Muscle layer of colon (tissue), 2 donors: ENCODE data around the gene CD68.

Experiments used
- H3K27ac ChIP-seq: one replicate; pipeline ENCODE4 v1.7.0; 2013; ENCODE audit warnings: low read depth, mild to moderate bottlenecking, low read length, moderate library complexity
- H3K27me3 ChIP-seq, 2 donors: one replicate each; pipeline ENCODE4 v1.7.0; 2013; ENCODE audit warnings: low read length in 2 of 2, mild to moderate bottlenecking in 2 of 2; ENCODE audit not compliant: insufficient read depth in 2 of 2, control insufficient read depth in 1 of 2
- H3K36me3 ChIP-seq: one replicate; pipeline ENCODE4 v1.7.0; 2013; ENCODE audit warnings: mild to moderate bottlenecking, low read length; ENCODE audit not compliant: insufficient read depth
- H3K4me1 ChIP-seq: one replicate; pipeline ENCODE4 v1.7.0; 2013; ENCODE audit warnings: mild to moderate bottlenecking, low read length; ENCODE audit not compliant: insufficient read depth
- H3K4me3 ChIP-seq, 2 donors: one replicate each; pipeline ENCODE4 v1.7.0; 2013; ENCODE audit warnings: low read length in 2 of 2, low read depth in 1 of 2, mild to moderate bottlenecking in 1 of 2, moderate library complexity in 1 of 2
- H3K9ac ChIP-seq: one replicate; pipeline ENCODE4 v1.7.0; 2013; ENCODE audit warnings: low read length
- H3K9me3 ChIP-seq: one replicate; pipeline ENCODE4 v1.7.0; 2013; ENCODE audit warnings: mild to moderate bottlenecking, low read length
- donor health status: abdominal sarcoma.
- donor health status: Adenocarcinoma of cecum.

The CD68 gene

GRCh38 chr17:7579001-7579833 is at the start of gene CD68:
Gene CD68 (plus strand): TSS chr17:7579638. CDS start chr17:7579678, 40 bp downstream.
- Histone ChIP-seq H3K4me3 (peak within 1 kb of the TSS; percentile 21 to 41), H3K9ac (no peak within 1 kb of the TSS), H3K4me1 (peaks cover 50% of the 10 kb centered on the region), H3K27ac (peak within 1 kb of the TSS; percentile 73), H3K36me3 (peaks cover 63% of the 10 kb centered on the region), H3K9me3 (no peaks in the 10 kb centered on the region), H3K27me3 (no peaks in the 10 kb centered on the region)

- H3K4me3 ChIP-seq, result no peak overlapping the region
- H3K27me3 ChIP-seq, result no peaks in the 10 kb centered on the region
- no peaks in the 10 kb centered on the region for H3K9me3 ChIP-seq
- H3K4me1 ChIP-seq, result no peaks in the 10 kb centered on the region
- no peak overlapping the region for H3K27ac ChIP-seq
- H3K9ac ChIP-seq, result no peak overlapping the region
- H3K36me3 ChIP-seq, result no peaks in the 10 kb centered on the region
Observed at GRCh38 chr17:7530023-7530900, 49.2 kb upstream of the CD68 start.

GRCh38 chr17:7538050-7538449 is 41.4 kb upstream of the CD68 start:
- H3K9me3 ChIP-seq, result no peaks in the 10 kb centered on the region
- no peak overlapping the region for H3K9ac ChIP-seq
- no peak overlapping the region for H3K4me3 ChIP-seq
- no peaks in the 10 kb centered on the region for H3K4me1 ChIP-seq
- H3K27me3 ChIP-seq, result no peaks in the 10 kb centered on the region
- H3K36me3 ChIP-seq, result no peaks in the 10 kb centered on the region
- H3K27ac ChIP-seq, result no peak overlapping the region

- H3K27ac ChIP-seq, result no peak overlapping the region
Observed at GRCh38 chr17:7538891-7539545, 40.4 kb upstream of the CD68 start.

GRCh38 chr17:7541074-7541621 is 38.3 kb upstream of the CD68 start:
- Histone ChIP-seq H3K9me3 (no peaks in the 10 kb centered on the region), H3K4me1 (no peaks in the 10 kb centered on the region), H3K9ac (no peak overlapping the region), H3K36me3 (no peaks in the 10 kb centered on the region), H3K4me3 (no peak overlapping the region), H3K27me3 (no peaks in the 10 kb centered on the region), H3K27ac (no peak overlapping the region)

More at GRCh38 chr17:7538891-7539545, 40.4 kb upstream of the CD68 start:
- H3K36me3 ChIP-seq, result no peaks in the 10 kb centered on the region
- H3K27me3 ChIP-seq, result no peaks in the 10 kb centered on the region
- H3K4me3 ChIP-seq, result no peak overlapping the region
- H3K9me3 ChIP-seq, result no peaks in the 10 kb centered on the region
- no peak overlapping the region for H3K9ac ChIP-seq
- no peaks in the 10 kb centered on the region for H3K4me1 ChIP-seq

- Histone ChIP-seq H3K36me3 (no peaks in the 10 kb centered on the region), H3K4me3 (no peak overlapping the region), H3K27me3 (no peaks in the 10 kb centered on the region), H3K27ac (no peak overlapping the region), H3K4me1 (peaks cover 4% of the 10 kb centered on the region), H3K9ac (no peak overlapping the region), H3K9me3 (no peaks in the 10 kb centered on the region)
Observed at GRCh38 chr17:7544911-7545310, 34.5 kb upstream of the CD68 start.

- H3K36me3 ChIP-seq, result peaks cover 17% of the 10 kb centered on the region
- peak within 1 kb of the TSS; percentile 97 for H3K27ac ChIP-seq
- H3K9ac ChIP-seq, result peak within 1 kb of the TSS; percentile 83
- no peaks in the 10 kb centered on the region for H3K9me3 ChIP-seq
- H3K4me1 ChIP-seq, result peaks cover 9% of the 10 kb centered on the region
- H3K27me3 ChIP-seq, result no peaks in the 10 kb centered on the region
- H3K4me3 ChIP-seq, result peak within 1 kb of the TSS; percentile 43 to 87
Observed at GRCh38 chr17:7548585-7549400, 30.6 kb upstream of the CD68 start, which contains the start of gene TNFSF12. Gene TNFSF12 (plus strand): TSS chr17:7549058. CDS start chr17:7549154, 96 bp downstream.

- peak overlapping the region; percentile 97 for H3K27ac ChIP-seq
- H3K4me3 ChIP-seq, result peak overlapping the region; percentile 43 to 87
- no peaks in the 10 kb centered on the region for H3K9me3 ChIP-seq
- H3K4me1 ChIP-seq, result peaks cover 9% of the 10 kb centered on the region
- no peaks in the 10 kb centered on the region for H3K27me3 ChIP-seq
- peaks cover 20% of the 10 kb centered on the region for H3K36me3 ChIP-seq
- peak overlapping the region; percentile 83 for H3K9ac ChIP-seq
Observed at GRCh38 chr17:7549401-7550055, 29.9 kb upstream of the CD68 start.

GRCh38 chr17:7550344-7550743 is 29.1 kb upstream of the CD68 start:
- Histone ChIP-seq H3K4me1 (peaks cover 9% of the 10 kb centered on the region), H3K9ac (peak overlapping the region; percentile 83), H3K9me3 (no peaks in the 10 kb centered on the region), H3K4me3 (peak overlapping the region in 1 of 2 donors; percentile 87), H3K27me3 (no peaks in the 10 kb centered on the region), H3K36me3 (peaks cover 20% of the 10 kb centered on the region), H3K27ac (peak overlapping the region; percentile 97)

- H3K9ac ChIP-seq, result no peak overlapping the region
- H3K4me3 ChIP-seq, result no peak overlapping the region
- no peaks in the 10 kb centered on the region for H3K27me3 ChIP-seq
- H3K4me1 ChIP-seq, result peaks cover 9% of the 10 kb centered on the region
- no peaks in the 10 kb centered on the region for H3K9me3 ChIP-seq
- H3K36me3 ChIP-seq, result peaks cover 20% of the 10 kb centered on the region
- H3K27ac ChIP-seq, result no peak overlapping the region
Observed at GRCh38 chr17:7551396-7551795, 28.0 kb upstream of the CD68 start.
